ENCODE data around the gene DPP6. TPM values are rescaled to one million over a fixed set of nuclear protein-coding genes. Genes with fewer than 3 reads are reported as not detected.

Gene DPP6
- total and polyA plus RNA-seq, 2 experiments from 2014 or later: 0.21 TPM; not detected in 1

DNA sequence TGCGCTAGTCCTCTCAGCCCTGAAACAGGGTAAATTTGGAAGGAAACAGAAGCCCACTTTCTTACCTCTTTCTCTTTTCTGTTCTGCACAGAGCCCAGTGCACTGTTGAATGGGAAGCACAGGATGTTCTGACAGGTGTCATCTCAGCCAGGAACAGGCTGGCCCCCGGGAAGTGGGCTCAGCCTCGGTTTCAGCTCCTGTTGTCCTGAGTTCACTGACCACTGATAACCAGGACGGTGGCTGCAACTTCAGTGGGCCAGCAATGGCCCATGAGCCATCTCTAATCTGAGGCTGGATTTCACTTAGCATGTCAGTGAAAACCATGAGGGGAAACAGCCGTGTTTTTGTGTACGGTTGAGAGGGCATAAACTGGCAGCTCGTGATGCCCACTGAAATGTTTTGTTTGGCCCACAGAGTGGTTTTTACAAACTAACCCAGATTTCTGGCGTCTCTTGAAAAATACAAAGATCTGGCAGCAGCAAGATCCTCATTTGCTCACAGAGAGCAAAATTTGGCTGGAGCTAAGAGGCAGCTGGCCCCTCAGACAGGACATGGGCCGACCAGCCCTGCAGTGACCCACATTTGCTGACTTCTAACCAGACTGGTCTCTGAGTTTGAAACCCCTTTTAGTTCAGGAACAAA, 494.9 kb downstream of the DPP6 start:
- no peaks in the 10 kb centered on the region for H3K4me1 ChIP-seq (ENCODE audit: low read depth)
- no peaks in the 10 kb centered on the region for H3K36me3 ChIP-seq
- H3K9me3 ChIP-seq (ENCODE audit: low read depth): no peaks in the 10 kb centered on the region
- TF ChIP-seq, protein P1, sequence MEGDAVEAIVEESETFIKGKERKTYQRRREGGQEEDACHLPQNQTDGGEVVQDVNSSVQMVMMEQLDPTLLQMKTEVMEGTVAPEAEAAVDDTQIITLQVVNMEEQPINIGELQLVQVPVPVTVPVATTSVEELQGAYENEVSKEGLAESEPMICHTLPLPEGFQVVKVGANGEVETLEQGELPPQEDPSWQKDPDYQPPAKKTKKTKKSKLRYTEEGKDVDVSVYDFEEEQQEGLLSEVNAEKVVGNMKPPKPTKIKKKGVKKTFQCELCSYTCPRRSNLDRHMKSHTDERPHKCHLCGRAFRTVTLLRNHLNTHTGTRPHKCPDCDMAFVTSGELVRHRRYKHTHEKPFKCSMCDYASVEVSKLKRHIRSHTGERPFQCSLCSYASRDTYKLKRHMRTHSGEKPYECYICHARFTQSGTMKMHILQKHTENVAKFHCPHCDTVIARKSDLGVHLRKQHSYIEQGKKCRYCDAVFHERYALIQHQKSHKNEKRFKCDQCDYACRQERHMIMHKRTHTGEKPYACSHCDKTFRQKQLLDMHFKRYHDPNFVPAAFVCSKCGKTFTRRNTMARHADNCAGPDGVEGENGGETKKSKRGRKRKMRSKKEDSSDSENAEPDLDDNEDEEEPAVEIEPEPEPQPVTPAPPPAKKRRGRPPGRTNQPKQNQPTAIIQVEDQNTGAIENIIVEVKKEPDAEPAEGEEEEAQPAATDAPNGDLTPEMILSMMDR (IDR thresholded peaks at IDR 0.05; ENCODE audit: low read depth, low read length): no peak
- DNase-seq (ENCODE audit: low read depth in 1 of 2, low spot score in 1 of 2): no peak
- no peaks in the 10 kb centered on the region for H3K27me3 ChIP-seq
- no peak overlapping the region for H3K27ac ChIP-seq
- no peak overlapping the region for H3K4me3 ChIP-seq

DNA sequence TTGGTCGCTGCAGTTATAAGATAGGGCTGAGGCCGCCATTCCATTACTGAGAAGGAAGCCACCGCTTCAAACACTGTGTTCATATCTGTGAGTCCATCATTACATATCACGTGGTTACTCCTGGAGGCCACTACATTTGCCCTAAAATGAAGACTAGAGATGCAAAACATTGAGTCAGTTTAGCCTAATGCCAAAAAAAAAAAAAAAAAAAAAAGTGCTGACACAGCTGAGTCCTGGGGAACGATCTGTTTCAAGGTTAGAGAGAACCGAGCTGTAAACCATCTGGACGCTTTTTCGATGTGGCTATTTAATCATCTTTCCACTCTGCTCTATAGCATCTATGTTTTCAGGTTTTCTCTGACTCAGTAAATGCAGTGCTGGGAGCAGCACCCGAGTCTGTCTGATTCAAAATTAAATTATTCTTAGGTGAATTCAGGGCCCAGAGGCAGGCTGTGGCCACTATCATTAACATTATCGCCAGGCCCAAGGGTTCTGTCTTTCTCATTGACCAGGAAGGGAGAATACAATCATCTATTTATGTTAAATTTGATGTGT, 501.6 kb downstream of the DPP6 start:
- TF ChIP-seq, protein P1 (IDR thresholded peaks at IDR 0.05; ENCODE audit: low read depth, low read length): no peak
- no peaks in the 10 kb centered on the region for H3K27me3 ChIP-seq
- H3K4me1 ChIP-seq (ENCODE audit: low read depth): no peaks in the 10 kb centered on the region
- no peaks in the 10 kb centered on the region for H3K36me3 ChIP-seq
- H3K4me3 ChIP-seq: no peak overlapping the region
- no peaks in the 10 kb centered on the region for H3K9me3 ChIP-seq (ENCODE audit: low read depth)
- no peak overlapping the region for H3K27ac ChIP-seq
- DNase-seq (ENCODE audit: low read depth in 1 of 2, low spot score in 1 of 2): no peak

DNA sequence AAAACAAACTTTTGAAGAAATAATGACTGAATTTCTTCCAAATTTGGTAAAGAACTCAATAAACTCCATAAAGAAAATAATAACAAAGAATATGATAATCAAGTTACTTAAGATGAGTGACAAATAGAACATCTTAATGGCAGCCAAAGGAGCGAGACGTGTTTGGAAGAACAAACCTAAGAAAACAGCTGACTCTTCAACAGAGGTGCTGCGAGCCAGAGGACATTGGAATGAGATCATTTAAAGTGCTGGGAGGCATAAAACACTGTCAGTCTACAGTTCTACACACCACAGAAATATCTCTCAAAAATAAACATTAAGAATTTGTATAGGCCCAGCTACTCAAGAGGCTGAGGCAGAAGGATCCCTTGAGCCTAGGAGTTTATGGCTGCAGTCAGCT, 507.3 kb downstream of the DPP6 start:
- no peak for DNase-seq (ENCODE audit: low read depth in 1 of 2, low spot score in 1 of 2)
- H3K27me3 ChIP-seq: no peaks in the 10 kb centered on the region
- TF ChIP-seq, protein P1 (IDR thresholded peaks at IDR 0.05; ENCODE audit: low read depth, low read length): no peak
- no peak overlapping the region for H3K4me3 ChIP-seq
- no peak overlapping the region for H3K27ac ChIP-seq
- no peaks in the 10 kb centered on the region for H3K9me3 ChIP-seq (ENCODE audit: low read depth)
- H3K4me1 ChIP-seq (ENCODE audit: low read depth): no peaks in the 10 kb centered on the region
- H3K36me3 ChIP-seq: no peaks in the 10 kb centered on the region

DNA sequence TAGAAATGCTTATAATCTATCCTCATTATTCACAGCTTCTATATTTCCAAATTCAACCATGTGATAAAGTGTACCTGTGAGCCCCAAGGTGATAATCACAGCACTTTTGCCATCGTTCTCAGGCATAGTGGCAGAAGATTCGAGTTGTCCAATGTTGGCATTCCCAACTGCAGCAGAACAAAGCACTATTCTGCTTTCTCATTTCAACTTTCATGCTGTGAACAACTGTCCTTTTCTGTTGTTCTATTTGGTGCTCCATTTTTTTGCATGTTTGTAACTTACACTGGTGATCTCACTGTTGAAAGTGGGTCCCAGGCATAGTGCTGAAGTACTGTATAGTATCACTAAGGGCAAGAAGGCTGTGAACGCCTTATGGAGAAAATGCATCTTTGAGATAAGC, 512.5 kb downstream of the DPP6 start:
- Histone ChIP-seq H3K27me3 (no peaks in the 10 kb centered on the region), H3K4me3 (no peak overlapping the region), H3K36me3 (no peaks in the 10 kb centered on the region), H3K9me3 (ENCODE audit: low read depth) (no peaks in the 10 kb centered on the region), H3K27ac (no peak overlapping the region), H3K4me1 (ENCODE audit: low read depth) (no peaks in the 10 kb centered on the region)
- TF ChIP-seq, protein P1 (IDR thresholded peaks at IDR 0.05; ENCODE audit: low read depth, low read length): no peak
- no peak for DNase-seq (ENCODE audit: low read depth in 1 of 2, low spot score in 1 of 2)

DNA sequence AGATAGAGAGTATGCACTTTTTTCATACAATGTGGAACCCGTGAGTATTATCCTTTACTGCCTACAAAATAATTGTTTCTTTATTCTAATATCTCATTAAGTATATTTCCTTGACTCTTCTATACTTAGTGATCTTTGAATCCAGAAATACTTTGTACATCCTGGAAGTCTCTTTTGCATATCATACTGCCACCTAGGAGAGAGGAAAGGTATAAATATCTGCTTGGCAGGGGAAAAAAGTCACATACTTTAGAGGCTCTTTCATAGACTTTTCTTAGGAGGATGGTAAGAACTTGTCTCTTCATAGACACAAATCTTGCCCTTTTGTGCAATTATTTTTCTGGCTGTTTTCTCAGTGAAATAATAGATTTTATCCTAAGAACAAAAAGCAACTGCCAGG, 514.7 kb downstream of the DPP6 start:
- no peaks in the 10 kb centered on the region for H3K27me3 ChIP-seq
- H3K36me3 ChIP-seq: no peaks in the 10 kb centered on the region
- H3K4me1 ChIP-seq (ENCODE audit: low read depth): no peaks in the 10 kb centered on the region
- DNase-seq (ENCODE audit: low read depth in 1 of 2, low spot score in 1 of 2): peak in 1 of 2 donors; percentile 21
- no peak overlapping the region for H3K27ac ChIP-seq
- TF ChIP-seq, protein P1 (IDR thresholded peaks at IDR 0.05; ENCODE audit: low read depth, low read length): no peak
- no peak overlapping the region for H3K4me3 ChIP-seq
- no peaks in the 10 kb centered on the region for H3K9me3 ChIP-seq (ENCODE audit: low read depth)

All from cardiac muscle cell (in vitro differentiated cells and primary cell).